GM23338 (cell line): ENCODE results near the gene TNFRSF17. TPM values are rescaled to one million over a fixed set of nuclear protein-coding genes. Genes with fewer than 3 reads are reported as not detected.

Experiments used
- ATAC-seq: fragments of 200-7000 bp; cut with Tn5 transposase; 3 replicates; pipeline ENCODE4 v1.9.1; 2020
- DNase-seq: peaks from one replicate; pipeline ENCODE4 v3.0.0-alpha.2; 2015; ENCODE audit warnings: low spot score
- H2AFZ ChIP-seq: fragments of 200-600 bp; sonication (generic); 2 replicates; pipeline ENCODE4 v1.8.0; 2016; ENCODE audit warnings: antibody characterized with exemption, mild to moderate bottlenecking, moderate library complexity
- H3F3A ChIP-seq: fragments of 200-600 bp; sonication (generic); replicated peaks from 2 replicates; pipeline ENCODE4 v1.8.0; 2017; ENCODE audit warnings: antibody characterized with exemption, mixed run types, low read depth
- H3K27ac ChIP-seq: fragments of 200-600 bp; sonication (generic); 2 replicates; pipeline ENCODE4 v1.6.1; 2016; ENCODE audit warnings: low read depth
- H3K27me3 ChIP-seq: fragments of 200-600 bp; sonication (generic); 2 replicates; pipeline ENCODE4 v1.8.0; 2016; ENCODE audit warnings: mild to moderate bottlenecking, mixed run types, moderate library complexity; ENCODE audit not compliant: insufficient read depth
- H3K36me3 ChIP-seq: fragments of 200-600 bp; sonication (generic); 2 replicates; pipeline ENCODE4 v1.8.0; 2016; ENCODE audit warnings: mild to moderate bottlenecking; ENCODE audit not compliant: insufficient read depth
- H3K4me1 ChIP-seq: fragments of 200-600 bp; sonication (generic); 2 replicates; pipeline ENCODE4 v1.8.0; 2016; ENCODE audit warnings: mild to moderate bottlenecking, moderate library complexity; ENCODE audit not compliant: insufficient read depth
- H3K4me2 ChIP-seq: fragments of 200-600 bp; sonication (generic); 2 replicates; pipeline ENCODE4 v1.7.1; 2017; ENCODE audit warnings: mixed run types
- H3K4me3 ChIP-seq: fragments of 200-600 bp; sonication (generic); 2 replicates; pipeline ENCODE4 v1.6.1; 2016; ENCODE audit warnings: mixed run types
- H3K79me2 ChIP-seq: fragments of 200-600 bp; sonication (generic); replicated peaks from 2 replicates; pipeline ENCODE4 v1.8.0; 2017; ENCODE audit warnings: mild to moderate bottlenecking; ENCODE audit not compliant: insufficient read depth
- H3K9me2 ChIP-seq: fragments of 200-600 bp; sonication (generic); 2 replicates; pipeline ENCODE4 v1.8.0; 2017; ENCODE audit not compliant: insufficient read depth
- H4K20me1 ChIP-seq: fragments of 200-600 bp; sonication (generic); replicated peaks from 2 replicates; pipeline ENCODE4 v1.8.0; 2017; ENCODE audit warnings: mild to moderate bottlenecking; ENCODE audit not compliant: insufficient read depth
- H3K27ac Mint-ChIP-seq: 2 replicates; pipeline ENCODE4 v1.8.0; 2020; ENCODE audit warnings: inconsistent platforms, mild to moderate bottlenecking, moderate library complexity, mixed read lengths
- H3K27me3 Mint-ChIP-seq: 3 replicates; pipeline ENCODE4 v1.8.0; 2022; ENCODE audit warnings: low read depth, mild to moderate bottlenecking, moderate library complexity, mixed read lengths, inconsistent platforms; ENCODE audit not compliant: insufficient read depth, poor library complexity
- H3K36me3 Mint-ChIP-seq: 3 replicates; pipeline ENCODE4 v1.8.0; 2021; ENCODE audit warnings: low read depth, mild to moderate bottlenecking, inconsistent platforms, moderate library complexity, mixed read lengths
- H3K4me1 Mint-ChIP-seq: 3 replicates; pipeline ENCODE4 v1.8.0; 2020; ENCODE audit warnings: mild to moderate bottlenecking, inconsistent platforms, mixed read lengths
- H3K4me3 Mint-ChIP-seq: 3 replicates; pipeline ENCODE4 v1.8.0; 2021; ENCODE audit warnings: moderate library complexity, mild to moderate bottlenecking, inconsistent platforms, mixed read lengths
- H3K9me3 Mint-ChIP-seq: 3 replicates; pipeline ENCODE4 v1.8.0; 2020; ENCODE audit warnings: moderate library complexity, mild to moderate bottlenecking, inconsistent platforms, mixed read lengths
- CREB1 ChIP-seq: fragments of 250-450 bp; sonication (Bioruptor Pico); IDR thresholded peaks from 2 replicates; pipeline ENCODE4 v1.5.0; 2020; ENCODE audit warnings: low read depth, mild to moderate bottlenecking, moderate library complexity
- ETS1 ChIP-seq: IDR thresholded peaks from 2 replicates; pipeline ENCODE4 v1.6.1; 2016; ENCODE audit warnings: antibody characterized with exemption
- EZH2 ChIP-seq: fragments of 200-600 bp; sonication (generic); IDR thresholded peaks from one replicate; pipeline ENCODE4 v1.8.0; 2017; ENCODE audit warnings: antibody characterized with exemption, mild to moderate bottlenecking, low read depth; ENCODE audit not compliant: unreplicated experiment
- EZH2phosphoT487 ChIP-seq: fragments of 200-600 bp; sonication (generic); IDR thresholded peaks from one replicate; pipeline ENCODE4 v1.8.1; 2018; ENCODE audit warnings: antibody characterized with exemption; ENCODE audit not compliant: unreplicated experiment
- JUNB ChIP-seq: IDR thresholded peaks from one replicate; pipeline ENCODE4 v1.6.1; 2016; ENCODE audit warnings: antibody characterized with exemption; ENCODE audit not compliant: unreplicated experiment
- NANOG ChIP-seq: IDR thresholded peaks from 2 replicates; pipeline ENCODE4 v1.6.1; 2016; ENCODE audit warnings: antibody characterized with exemption, borderline replicate concordance
- POLR2AphosphoS5 ChIP-seq: IDR thresholded peaks from 2 replicates; pipeline ENCODE4 v1.6.1; 2016; ENCODE audit warnings: antibody characterized with exemption, low read depth
- REST ChIP-seq: IDR thresholded peaks from one replicate; pipeline ENCODE4 v1.6.1; 2018; ENCODE audit warnings: antibody characterized with exemption; ENCODE audit not compliant: unreplicated experiment
- STAT1 ChIP-seq: IDR thresholded peaks from one replicate; pipeline ENCODE4 v1.6.1; 2016; ENCODE audit warnings: antibody characterized with exemption; ENCODE audit not compliant: unreplicated experiment
- ZNF114 ChIP-seq: fragments of 250-450 bp; sonication (Bioruptor Pico); IDR thresholded peaks from 2 replicates; pipeline ENCODE4 v1.5.0; 2020; ENCODE audit warnings: mild to moderate bottlenecking, moderate library complexity
- ZNF331 ChIP-seq: fragments of 250-450 bp; sonication (Bioruptor Pico); IDR thresholded peaks from 2 replicates; pipeline ENCODE4 v1.5.0; 2020; ENCODE audit warnings: low read depth, mild to moderate bottlenecking, moderate library complexity
- ZNF462 ChIP-seq: fragments of 250-450 bp; sonication (Bioruptor Pico); IDR thresholded peaks from 2 replicates; pipeline ENCODE4 v1.5.0; 2020; ENCODE audit warnings: mild to moderate bottlenecking, moderate library complexity
- polyA plus RNA-seq: library from polyadenylated mRNA; unstranded; fragments of >200 nt; fragmentation: Nextera tagmentation; extraction: Ambion mirVana; gene quantifications from 2 replicates; pipeline ENCODE4 v1.2.1, GENCODE V29; 2016
- total RNA-seq: library from RNA; depleted of rRNA; stranded (reverse); fragments of >200 nt; shearing (Covaris generic); gene quantifications from 2 replicates; pipeline ENCODE4 v1.2.3, GENCODE V29; 2014
- TF ChIP-seq, protein P1 (sequence below), 2 experiments: fragments of 200-600 bp in 1 of 2; sonication (generic) in 1 of 2; conservative IDR thresholded peaks; 2 replicates each; pipeline versions ENCODE4 v1.5.1 to v1.6.1; 2016 to 2017; ENCODE audit warnings: antibody characterized with exemption in 2 of 2, low read depth in 2 of 2, mild to moderate bottlenecking in 2 of 2, moderate library complexity in 1 of 2

TNFRSF17 gene
- total and polyA plus RNA-seq, 2 experiments from 2014 or later = not detected

- Histone ChIP-seq H3K4me2 (no peak overlapping the region), H3K9me2 (no peaks in the 10 kb centered on the region), H3K4me3 (no peak overlapping the region), H3K27ac (no peak overlapping the region), H3K79me2 (no peaks in the 10 kb centered on the region), H3F3A (no peaks in the 10 kb centered on the region), H2AFZ (no peak overlapping the region), H4K20me1 (no peaks in the 10 kb centered on the region), H3K36me3 (no peaks in the 10 kb centered on the region), H3K27me3 (no peaks in the 10 kb centered on the region), H3K4me1 (no peaks in the 10 kb centered on the region)
- Mint-ChIP-seq H3K27ac (no peak overlapping the region), H3K36me3 (no peaks in the 10 kb centered on the region), H3K27me3 (no peaks in the 10 kb centered on the region), H3K4me1 (no peaks in the 10 kb centered on the region), H3K9me3 (no peaks in the 10 kb centered on the region), H3K4me3 (no peak overlapping the region)
- no peak for TF ChIP-seq EZH2phosphoT487
- no peak for TF ChIP-seq STAT1
- TF ChIP-seq CREB1 = no peak
- no peak for TF ChIP-seq POLR2AphosphoS5
- TF ChIP-seq, protein P1, sequence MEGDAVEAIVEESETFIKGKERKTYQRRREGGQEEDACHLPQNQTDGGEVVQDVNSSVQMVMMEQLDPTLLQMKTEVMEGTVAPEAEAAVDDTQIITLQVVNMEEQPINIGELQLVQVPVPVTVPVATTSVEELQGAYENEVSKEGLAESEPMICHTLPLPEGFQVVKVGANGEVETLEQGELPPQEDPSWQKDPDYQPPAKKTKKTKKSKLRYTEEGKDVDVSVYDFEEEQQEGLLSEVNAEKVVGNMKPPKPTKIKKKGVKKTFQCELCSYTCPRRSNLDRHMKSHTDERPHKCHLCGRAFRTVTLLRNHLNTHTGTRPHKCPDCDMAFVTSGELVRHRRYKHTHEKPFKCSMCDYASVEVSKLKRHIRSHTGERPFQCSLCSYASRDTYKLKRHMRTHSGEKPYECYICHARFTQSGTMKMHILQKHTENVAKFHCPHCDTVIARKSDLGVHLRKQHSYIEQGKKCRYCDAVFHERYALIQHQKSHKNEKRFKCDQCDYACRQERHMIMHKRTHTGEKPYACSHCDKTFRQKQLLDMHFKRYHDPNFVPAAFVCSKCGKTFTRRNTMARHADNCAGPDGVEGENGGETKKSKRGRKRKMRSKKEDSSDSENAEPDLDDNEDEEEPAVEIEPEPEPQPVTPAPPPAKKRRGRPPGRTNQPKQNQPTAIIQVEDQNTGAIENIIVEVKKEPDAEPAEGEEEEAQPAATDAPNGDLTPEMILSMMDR (conservative IDR thresholded peaks at IDR 0.05; ENCODE audit: low read depth in 2 of 2) = no peak
- TF ChIP-seq ZNF114 (CRISPR knock-in tag) = no peak
- no peak for TF ChIP-seq EZH2
- TF ChIP-seq ZNF462 = no peak
- TF ChIP-seq JUNB = no peak
- TF ChIP-seq REST = no peak
- TF ChIP-seq NANOG = no peak
- no peak for TF ChIP-seq ZNF331
- TF ChIP-seq ETS1 = no peak
- ATAC-seq (no peak), DNase-seq (no peak)
Measured at GRCh38 chr16:12000032-12000431, 35.0 kb downstream of the TNFRSF17 start.
